Skeletal muscle satellite cell (primary cell): ENCODE measurements around the gene KRTAP12-4. TPM values are rescaled to one million over a fixed set of nuclear protein-coding genes. Genes with fewer than 3 reads are reported as not detected.

Experiments used
- H3K27me3 ChIP-seq: 2 replicates; pipeline ENCODE4 v1.7.0; 2013; ENCODE audit warnings: low read length; ENCODE audit not compliant: control insufficient read depth, insufficient read depth
- H3K36me3 ChIP-seq: 2 replicates; pipeline ENCODE4 v1.7.0; 2013; ENCODE audit warnings: mild to moderate bottlenecking, control low read depth, low read length; ENCODE audit not compliant: insufficient read depth
- H3K4me1 ChIP-seq: 2 replicates; pipeline ENCODE4 v1.7.0; 2013; ENCODE audit warnings: low read length; ENCODE audit not compliant: control insufficient read depth, insufficient read depth
- H3K4me2 ChIP-seq: 2 replicates; pipeline ENCODE4 v1.7.0; 2013; ENCODE audit warnings: mild to moderate bottlenecking, low read length
- H3K4me3 ChIP-seq: 2 replicates; pipeline ENCODE4 v1.7.0; 2013; ENCODE audit warnings: low read length
- H3K9ac ChIP-seq: 2 replicates; pipeline ENCODE4 v1.7.0; 2013; ENCODE audit warnings: mild to moderate bottlenecking, low read depth, low read length, moderate library complexity
- H3K9me3 ChIP-seq: replicated peaks from 2 replicates; pipeline ENCODE4 v1.7.0; 2013; ENCODE audit warnings: mild to moderate bottlenecking, control low read depth, low read length
- total RNA-seq: library from RNA; depleted of rRNA; stranded (reverse); fragments of >200 nt; gene quantifications from 2 replicates; pipeline ENCODE4 v1.2.3, GENCODE V29; 2012; rRNA removed

Gene KRTAP12-4
- total RNA-seq = not detected in 2 replicates

GRCh38 chr21:44654576-44655175 lies at the start of gene KRTAP12-4:
Gene KRTAP12-4 (minus strand): TSS chr21:44654659. CDS start chr21:44654614, 45 bp downstream.
- H3K4me2 ChIP-seq = no peak within 1 kb of the TSS
- H3K9me3 ChIP-seq = no peaks in the 10 kb centered on the region
- no peaks in the 10 kb centered on the region for H3K4me1 ChIP-seq
- peaks cover 31% of the 10 kb centered on the region for H3K27me3 ChIP-seq
- no peak within 1 kb of the TSS for H3K4me3 ChIP-seq
- H3K9ac ChIP-seq = no peak within 1 kb of the TSS
- H3K36me3 ChIP-seq = no peaks in the 10 kb centered on the region

DNA sequence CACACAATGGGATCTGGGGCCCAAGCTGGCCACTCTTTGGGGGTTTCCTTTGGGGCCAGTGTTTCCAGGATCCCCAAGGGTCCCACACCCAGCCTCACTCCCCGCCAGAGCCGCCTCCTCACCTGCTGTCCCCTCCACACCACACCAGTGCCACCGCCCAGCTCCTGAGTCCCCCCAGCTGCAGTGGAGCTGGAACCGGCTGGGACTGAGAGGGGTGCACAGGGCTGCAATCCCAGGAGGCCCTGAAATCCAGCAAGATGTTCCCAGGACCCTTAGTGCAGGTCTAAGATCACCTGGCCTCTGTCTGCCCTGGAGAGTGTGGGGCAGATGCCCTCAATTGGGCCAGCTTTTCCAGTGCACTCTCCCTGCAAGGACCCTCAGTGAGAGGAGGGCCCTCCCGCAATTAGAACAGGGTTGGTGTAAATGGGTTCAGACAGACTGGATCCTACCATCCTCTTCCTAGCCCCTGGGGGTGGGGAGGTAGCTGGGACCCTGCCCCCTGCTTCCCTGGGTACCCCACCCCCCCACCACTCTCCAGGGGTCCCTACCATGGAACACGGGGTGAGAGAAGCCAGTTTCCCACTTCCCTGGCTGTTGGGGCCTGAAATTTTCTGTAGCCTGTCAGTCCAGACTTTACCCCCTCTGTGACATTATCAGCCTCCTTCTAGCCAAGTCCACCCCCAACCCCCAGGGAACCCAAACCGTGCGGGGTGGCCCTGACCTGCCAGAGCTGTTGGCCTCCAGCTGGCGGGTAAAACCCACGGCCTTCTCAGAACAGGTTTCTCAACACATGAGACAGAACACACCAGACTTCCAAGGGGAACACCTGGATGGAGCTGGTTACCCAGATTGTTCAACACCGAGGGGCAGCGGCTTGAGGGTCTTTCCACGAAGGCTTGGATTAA lies 49.5 kb upstream of the KRTAP12-4 start:
- Histone ChIP-seq H3K27me3 (peaks cover 87% of the 10 kb centered on the region), H3K36me3 (no peaks in the 10 kb centered on the region), H3K4me1 (no peaks in the 10 kb centered on the region), H3K9me3 (no peaks in the 10 kb centered on the region), H3K9ac (no peak overlapping the region), H3K4me2 (no peak overlapping the region), H3K4me3 (no peak overlapping the region)

DNA sequence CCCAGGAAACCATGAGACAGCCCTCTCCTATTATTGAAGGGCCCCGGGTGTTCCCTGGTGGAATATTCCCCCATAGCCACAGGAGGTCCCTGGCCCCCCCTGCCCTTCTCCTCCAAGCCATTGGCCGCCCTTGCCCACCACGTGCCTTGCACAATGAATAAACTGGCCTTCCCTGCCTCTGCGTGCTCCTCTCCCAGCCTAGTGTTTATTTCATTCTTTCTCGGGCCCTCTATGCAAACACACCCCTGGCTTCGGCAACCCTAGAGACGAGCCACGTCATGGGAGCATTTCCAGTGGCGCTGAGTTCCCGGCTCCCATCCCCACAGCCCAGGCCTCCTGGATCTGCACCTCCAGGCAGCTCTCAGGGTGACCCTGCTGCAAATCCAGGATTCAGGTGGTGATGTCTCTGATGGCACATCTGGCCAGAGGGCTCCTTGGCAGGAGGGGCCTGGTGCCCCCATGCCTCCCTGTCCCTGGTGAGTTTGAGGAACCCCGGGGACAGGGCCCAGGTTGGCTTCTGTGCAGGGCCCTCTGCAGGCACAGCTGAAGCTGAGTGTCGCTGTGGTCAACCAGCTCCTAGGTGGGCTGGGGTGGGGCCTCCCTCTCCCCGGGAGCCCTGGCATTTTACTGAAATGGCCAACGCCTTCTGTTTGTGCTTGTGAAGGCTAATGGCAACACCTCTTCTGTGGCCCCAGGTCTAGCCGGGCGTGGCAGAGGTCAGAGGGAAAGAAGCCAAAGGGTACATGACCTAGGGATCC lies 48.7 kb upstream of the KRTAP12-4 start:
- H3K9me3 ChIP-seq = no peaks in the 10 kb centered on the region
- no peaks in the 10 kb centered on the region for H3K4me1 ChIP-seq
- H3K27me3 ChIP-seq = peaks cover 87% of the 10 kb centered on the region
- no peak overlapping the region for H3K9ac ChIP-seq
- H3K36me3 ChIP-seq = no peaks in the 10 kb centered on the region
- no peak overlapping the region for H3K4me3 ChIP-seq
- H3K4me2 ChIP-seq = no peak overlapping the region

DNA sequence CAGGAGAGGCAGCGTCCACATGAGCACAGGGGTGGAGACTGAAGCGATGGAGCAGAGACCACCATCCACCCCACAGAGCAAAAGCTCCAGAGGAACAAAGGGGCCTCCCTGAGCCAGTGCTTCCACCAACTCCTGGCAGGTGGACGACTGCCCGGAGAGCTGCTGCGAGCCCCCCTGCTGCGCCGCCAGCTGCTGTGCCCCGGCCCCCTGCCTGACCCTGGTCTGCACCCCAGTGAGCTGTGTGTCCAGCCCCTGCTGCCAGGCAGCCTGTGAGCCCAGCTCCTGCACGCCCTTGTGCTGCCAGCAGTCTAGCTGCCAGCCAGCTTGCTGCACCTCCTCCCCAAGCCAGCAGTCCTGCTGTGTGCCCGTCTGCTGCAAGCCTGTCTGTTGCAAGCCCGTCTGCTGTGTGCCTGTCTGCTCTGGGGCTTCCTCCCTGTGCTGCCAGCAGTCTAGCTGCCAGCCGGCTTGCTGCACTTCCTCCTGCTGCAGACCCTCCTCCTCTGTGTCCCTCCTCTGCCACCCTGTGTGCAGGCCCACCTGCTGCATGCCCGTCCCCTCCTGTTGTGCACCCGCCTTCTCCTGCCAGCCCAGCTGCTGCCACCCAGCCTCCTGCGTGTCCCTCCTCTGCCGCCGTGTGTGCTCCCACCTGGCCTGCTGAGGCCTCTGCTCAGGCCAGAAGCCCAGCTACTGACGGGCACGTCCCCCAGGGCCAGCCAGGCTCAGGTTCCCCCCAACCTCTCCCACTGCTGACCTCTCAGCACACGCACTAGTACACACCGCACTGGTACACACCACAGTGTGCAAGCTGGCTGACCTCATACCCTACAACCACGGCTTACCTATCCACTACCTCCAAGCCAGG lies 47.9 kb upstream of the KRTAP12-4 start:
- no peak overlapping the region for H3K4me3 ChIP-seq
- H3K9me3 ChIP-seq = no peaks in the 10 kb centered on the region
- no peaks in the 10 kb centered on the region for H3K4me1 ChIP-seq
- H3K36me3 ChIP-seq = no peaks in the 10 kb centered on the region
- H3K27me3 ChIP-seq = peaks cover 87% of the 10 kb centered on the region
- no peak overlapping the region for H3K9ac ChIP-seq
- H3K4me2 ChIP-seq = no peak overlapping the region

DNA sequence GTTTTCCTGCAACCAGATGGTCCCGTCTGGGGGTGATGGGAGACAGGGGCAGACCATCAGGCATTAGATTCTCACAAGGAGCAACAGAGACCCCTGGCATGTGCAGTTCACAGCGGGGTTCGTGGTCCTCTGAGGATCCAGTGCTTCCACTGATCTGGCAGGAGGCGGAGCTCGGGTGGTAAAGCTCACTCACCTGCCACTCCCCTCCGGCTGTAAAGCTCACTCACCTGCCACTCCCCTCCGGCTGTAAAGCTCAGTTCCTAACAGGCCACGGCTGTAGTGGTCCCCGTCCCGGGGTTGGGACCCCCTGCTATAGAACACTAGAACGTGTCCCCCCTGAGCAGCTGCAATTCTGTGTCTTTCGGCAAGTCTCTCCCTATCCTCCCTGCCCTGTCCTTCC lies 47.1 kb upstream of the KRTAP12-4 start:
- no peak overlapping the region for H3K4me3 ChIP-seq
- no peaks in the 10 kb centered on the region for H3K4me1 ChIP-seq
- no peaks in the 10 kb centered on the region for H3K36me3 ChIP-seq
- peaks cover 84% of the 10 kb centered on the region for H3K27me3 ChIP-seq
- H3K9ac ChIP-seq = no peak overlapping the region
- no peaks in the 10 kb centered on the region for H3K9me3 ChIP-seq
- H3K4me2 ChIP-seq = no peak overlapping the region

- Histone ChIP-seq H3K9ac (no peak overlapping the region), H3K27me3 (peaks cover 84% of the 10 kb centered on the region), H3K4me2 (no peak overlapping the region), H3K36me3 (no peaks in the 10 kb centered on the region), H3K4me3 (no peak overlapping the region), H3K4me1 (no peaks in the 10 kb centered on the region), H3K9me3 (no peaks in the 10 kb centered on the region)
Observed at GRCh38 chr21:44701023-44701400, 46.6 kb upstream of the KRTAP12-4 start.

DNA sequence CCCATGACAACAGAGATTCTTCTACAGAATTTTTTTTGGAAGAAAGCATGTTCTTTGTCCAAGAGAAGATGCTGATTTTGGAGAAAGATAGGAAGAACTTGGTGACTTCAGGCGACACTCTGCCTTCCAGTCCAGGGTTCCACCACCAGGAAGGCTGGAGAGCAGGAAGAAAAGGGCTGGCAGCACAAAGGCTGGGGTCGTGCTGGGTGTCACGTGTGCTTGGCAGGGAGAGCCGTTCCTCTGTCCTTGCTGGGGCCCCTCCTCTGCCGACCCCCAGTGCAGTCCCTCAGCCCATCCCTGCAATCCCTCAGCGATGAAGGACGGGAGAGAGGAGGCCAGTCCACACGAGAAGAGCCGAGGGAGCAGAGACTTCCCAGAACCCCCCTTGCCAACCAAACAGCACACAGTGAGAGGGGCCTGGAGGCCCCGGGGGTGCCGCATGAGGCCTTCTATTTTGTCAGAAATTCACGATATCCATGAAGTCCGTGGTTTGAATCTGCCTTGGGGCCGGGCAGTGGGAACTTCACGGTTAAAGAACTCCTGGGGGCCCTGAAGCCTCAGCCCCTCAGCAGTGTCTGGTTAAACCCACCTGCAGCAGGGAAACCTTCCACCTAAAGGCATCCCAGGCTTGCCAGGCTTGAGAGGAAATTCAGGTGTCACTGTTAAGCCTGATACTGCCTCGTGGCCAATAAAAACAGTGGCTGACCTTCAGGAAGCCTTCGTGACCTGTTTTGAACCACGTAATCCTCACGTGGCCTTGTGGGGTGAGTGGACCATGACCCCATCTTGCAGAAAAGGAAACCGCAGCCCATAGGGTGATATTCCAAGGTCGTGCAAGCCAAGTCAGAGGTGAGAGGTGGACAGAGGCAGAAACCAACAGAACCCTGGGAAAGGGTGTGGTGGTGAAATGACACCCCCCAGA lies 45.9 kb upstream of the KRTAP12-4 start:
- H3K27me3 ChIP-seq = peaks cover 88% of the 10 kb centered on the region
- H3K4me2 ChIP-seq = no peak overlapping the region
- H3K9ac ChIP-seq = no peak overlapping the region
- H3K4me3 ChIP-seq = no peak overlapping the region
- H3K4me1 ChIP-seq = no peaks in the 10 kb centered on the region
- H3K36me3 ChIP-seq = no peaks in the 10 kb centered on the region
- no peaks in the 10 kb centered on the region for H3K9me3 ChIP-seq

GRCh38 chr21:44699502-44700001 lies 45.1 kb upstream of the KRTAP12-4 start:
- Histone ChIP-seq H3K27me3 (peaks cover 84% of the 10 kb centered on the region), H3K36me3 (no peaks in the 10 kb centered on the region), H3K4me2 (no peak overlapping the region), H3K9ac (no peak overlapping the region), H3K9me3 (no peaks in the 10 kb centered on the region), H3K4me1 (no peaks in the 10 kb centered on the region), H3K4me3 (no peak overlapping the region)

GRCh38 chr21:44697811-44698734 lies 43.6 kb upstream of the KRTAP12-4 start:
- Histone ChIP-seq H3K9ac (no peak overlapping the region), H3K4me2 (no peak overlapping the region), H3K4me1 (no peaks in the 10 kb centered on the region), H3K4me3 (no peak overlapping the region), H3K27me3 (peaks cover 71% of the 10 kb centered on the region), H3K36me3 (no peaks in the 10 kb centered on the region), H3K9me3 (peaks cover 4% of the 10 kb centered on the region)
